DOHH2 (cell line): Measurements from ENCODE around the gene ECPAS.
"Not testable (repeated sequence)": the region's sequence is repeated elsewhere in the genome, so short reads cannot be mapped to it uniquely, and the experiment has no call there.

Experiments
- H3F3A ChIP-seq: fragments of 200-600 bp; sonication (generic), shearing (Covaris generic); 2 replicates; pipeline ENCODE4 v1.6.0; 2016; ENCODE audit warnings: antibody characterized with exemption, mild to moderate bottlenecking; ENCODE audit not compliant: control insufficient read depth, insufficient read depth
- H3K27ac ChIP-seq: fragments of 200-600 bp; sonication (generic); 2 replicates; pipeline ENCODE4 v1.5.1; 2014; ENCODE audit warnings: low read depth, mild to moderate bottlenecking, low read length, moderate library complexity
- H3K27me3 ChIP-seq: fragments of 200-600 bp; sonication (generic); 2 replicates; pipeline ENCODE4 v1.6.1; 2014; ENCODE audit warnings: mild to moderate bottlenecking, low read length, mixed read lengths; ENCODE audit not compliant: control insufficient read depth
- H3K36me3 ChIP-seq: fragments of 200-600 bp; sonication (generic); 2 replicates; pipeline ENCODE4 v1.6.1; 2014; ENCODE audit warnings: mild to moderate bottlenecking, low read length, moderate library complexity, mixed read lengths; ENCODE audit not compliant: control insufficient read depth
- H3K4me1 ChIP-seq: fragments of 200-600 bp; sonication (generic); 2 replicates; pipeline ENCODE4 v1.6.1; 2014; ENCODE audit warnings: mild to moderate bottlenecking, low read length, mixed read lengths; ENCODE audit not compliant: control insufficient read depth
- H3K4me2 ChIP-seq: fragments of 200-600 bp; sonication (generic); 2 replicates; pipeline ENCODE4 v1.6.0; 2014; ENCODE audit warnings: mild to moderate bottlenecking, low read length, moderate library complexity
- H3K4me3 ChIP-seq: fragments of 200-600 bp; sonication (generic); 2 replicates; pipeline ENCODE4 v1.5.1; 2014; ENCODE audit warnings: mild to moderate bottlenecking, low read length, mixed read lengths
- H3K79me2 ChIP-seq: fragments of 200-600 bp; sonication (generic); 2 replicates; pipeline ENCODE4 v1.6.1; 2014; ENCODE audit warnings: mild to moderate bottlenecking, low read length, mixed read lengths; ENCODE audit not compliant: control insufficient read depth
- H3K9me2 ChIP-seq: fragments of 200-600 bp; sonication (generic); replicated peaks from 2 replicates; pipeline ENCODE4 v1.6.1; 2014; ENCODE audit warnings: mild to moderate bottlenecking, low read length, mixed read lengths; ENCODE audit not compliant: control insufficient read depth
- H3K9me3 ChIP-seq: fragments of 200-600 bp; sonication (generic); 2 replicates; pipeline ENCODE4 v1.6.1; 2014; ENCODE audit warnings: antibody characterized with exemption, low read length, mixed read lengths; ENCODE audit not compliant: control insufficient read depth, insufficient read depth
- H4K20me1 ChIP-seq: fragments of 200-600 bp; sonication (generic); 2 replicates; pipeline ENCODE4 v1.6.0; 2014; ENCODE audit warnings: low read depth, mild to moderate bottlenecking, antibody characterized with exemption, low read length, moderate library complexity; ENCODE audit not compliant: control insufficient read depth, insufficient read depth
- CTCF ChIP-seq: fragments of 200-600 bp; sonication (generic); IDR thresholded peaks from one replicate; pipeline ENCODE4 v1.5.1; 2014; ENCODE audit warnings: antibody characterized with exemption, mild to moderate bottlenecking, low read depth, low read length; ENCODE audit not compliant: poor library complexity, severe bottlenecking
- EZH2phosphoT487 ChIP-seq: fragments of 200-600 bp; sonication (generic); IDR thresholded peaks from 2 replicates; pipeline ENCODE4 v1.6.1; 2017; ENCODE audit warnings: borderline replicate concordance, mild to moderate bottlenecking, antibody characterized with exemption, low read length, moderate library complexity, mixed read lengths

The ECPAS gene

GRCh38 chr9:111407813-111408212 lies 76.4 kb downstream of the ECPAS start:
- H4K20me1 ChIP-seq = no peaks in the 10 kb centered on the region
- H3K4me1 ChIP-seq = no peaks in the 10 kb centered on the region
- H3K4me3 ChIP-seq = no peak overlapping the region
- no peak for TF ChIP-seq EZH2phosphoT487
- no peak for TF ChIP-seq CTCF
- peaks cover 91% of the 10 kb centered on the region for H3K36me3 ChIP-seq
- no peaks in the 10 kb centered on the region for H3K9me3 ChIP-seq
- no peaks in the 10 kb centered on the region for H3K9me2 ChIP-seq
- no peaks in the 10 kb centered on the region for H3K27me3 ChIP-seq
- H3F3A ChIP-seq = no peaks in the 10 kb centered on the region
- no peak overlapping the region for H3K4me2 ChIP-seq
- H3K27ac ChIP-seq = no peak overlapping the region
- H3K79me2 ChIP-seq = no peaks in the 10 kb centered on the region

GRCh38 chr9:111405701-111406100 lies 78.5 kb downstream of the ECPAS start:
- no peaks in the 10 kb centered on the region for H3K4me1 ChIP-seq
- no peaks in the 10 kb centered on the region for H4K20me1 ChIP-seq
- no peaks in the 10 kb centered on the region for H3K9me2 ChIP-seq
- peaks cover 2% of the 10 kb centered on the region; the same call in 1 of the 2 replicates for H3K9me3 ChIP-seq
- TF ChIP-seq CTCF (no peak), EZH2phosphoT487 (no peak)
- no peaks in the 10 kb centered on the region for H3K27me3 ChIP-seq
- H3K4me2 ChIP-seq = no peak overlapping the region
- no peak overlapping the region for H3K27ac ChIP-seq
- no peaks in the 10 kb centered on the region for H3F3A ChIP-seq
- peaks cover 90% of the 10 kb centered on the region for H3K36me3 ChIP-seq
- no peaks in the 10 kb centered on the region for H3K79me2 ChIP-seq
- no peak overlapping the region for H3K4me3 ChIP-seq

- H3K9me3 ChIP-seq, H3K79me2 ChIP-seq, H4K20me1 ChIP-seq, H3K27ac ChIP-seq, H3K27me3 ChIP-seq, H3F3A ChIP-seq, H3K4me3 ChIP-seq, H3K4me2 ChIP-seq, H3K4me1 ChIP-seq, H3K9me2 ChIP-seq: not testable (repeated sequence)
- H3K36me3 ChIP-seq = peaks cover 90% of the 10 kb centered on the region
Observed at GRCh38 chr9:111401486-111401885, 82.7 kb downstream of the ECPAS start.

- Histone ChIP-seq H3K4me1 (no peaks in the 10 kb centered on the region), H3F3A (no peaks in the 10 kb centered on the region), H3K9me3 (peaks cover 7% of the 10 kb centered on the region; the same call in 1 of the 2 replicates), H4K20me1 (no peaks in the 10 kb centered on the region), H3K27me3 (no peaks in the 10 kb centered on the region), H3K79me2 (peaks cover 3% of the 10 kb centered on the region; the same call in 1 of the 2 replicates), H3K36me3 (peaks cover 90% of the 10 kb centered on the region), H3K4me2 (no peak overlapping the region), H3K4me3 (no peak overlapping the region), H3K27ac (no peak overlapping the region), H3K9me2 (no peaks in the 10 kb centered on the region)
- TF ChIP-seq CTCF = no peak
- no peak for TF ChIP-seq EZH2phosphoT487
Observed at GRCh38 chr9:111400564-111400898, 83.7 kb downstream of the ECPAS start.
